Suprapubic skin (tissue), 4 donors: ENCODE measurements around the gene INF2.

Experiments used
- POLR2A ChIP-seq, 2 donors: fragments of 450-650 bp; IDR thresholded peaks; one replicate each; pipeline ENCODE4 v1.6.1; 2017; ENCODE audit warnings: antibody characterized with exemption in 2 of 2, mild to moderate bottlenecking in 2 of 2, moderate library complexity in 2 of 2
- POLR2AphosphoS5 ChIP-seq, 3 donors: sonication (generic); formaldehyde crosslinking; IDR thresholded peaks; one replicate each; pipeline ENCODE4 v1.6.1; 2017; ENCODE audit warnings: antibody characterized with exemption in 3 of 3
- TF ChIP-seq, protein P1 (sequence below), 2 donors: fragments of 200-600 bp in 1 of 2; fragments of 450-650 bp in 1 of 2; sonication (generic) in 1 of 2; IDR thresholded peaks; one replicate each; pipeline ENCODE4 v1.5.1; 2016 to 2019; ENCODE audit warnings: antibody characterized with exemption in 2 of 2, mild to moderate bottlenecking in 1 of 2, moderate library complexity in 1 of 2

DNA sequence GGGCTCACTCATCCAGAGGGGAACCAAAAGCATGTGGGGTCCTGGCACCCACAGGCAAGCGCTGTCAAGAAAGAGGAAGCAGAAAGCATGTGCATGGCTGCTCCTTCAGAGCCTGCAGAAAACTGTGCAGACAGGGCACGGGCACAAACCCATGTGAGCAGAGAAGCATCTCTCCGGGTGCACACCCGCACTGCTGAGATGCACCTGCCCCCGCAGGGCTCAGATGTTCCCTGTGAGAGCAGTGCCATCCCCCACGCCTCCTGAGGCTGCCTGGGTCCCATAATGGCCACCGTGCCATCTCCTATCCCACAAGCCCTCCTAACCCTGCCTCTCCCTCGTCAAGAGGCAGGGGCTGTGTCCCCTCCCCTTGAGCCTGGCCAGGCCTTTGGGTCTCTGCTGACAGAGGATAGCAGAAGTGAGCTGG is 32.3 kb upstream of the INF2 start:
- TF ChIP-seq, protein P1, sequence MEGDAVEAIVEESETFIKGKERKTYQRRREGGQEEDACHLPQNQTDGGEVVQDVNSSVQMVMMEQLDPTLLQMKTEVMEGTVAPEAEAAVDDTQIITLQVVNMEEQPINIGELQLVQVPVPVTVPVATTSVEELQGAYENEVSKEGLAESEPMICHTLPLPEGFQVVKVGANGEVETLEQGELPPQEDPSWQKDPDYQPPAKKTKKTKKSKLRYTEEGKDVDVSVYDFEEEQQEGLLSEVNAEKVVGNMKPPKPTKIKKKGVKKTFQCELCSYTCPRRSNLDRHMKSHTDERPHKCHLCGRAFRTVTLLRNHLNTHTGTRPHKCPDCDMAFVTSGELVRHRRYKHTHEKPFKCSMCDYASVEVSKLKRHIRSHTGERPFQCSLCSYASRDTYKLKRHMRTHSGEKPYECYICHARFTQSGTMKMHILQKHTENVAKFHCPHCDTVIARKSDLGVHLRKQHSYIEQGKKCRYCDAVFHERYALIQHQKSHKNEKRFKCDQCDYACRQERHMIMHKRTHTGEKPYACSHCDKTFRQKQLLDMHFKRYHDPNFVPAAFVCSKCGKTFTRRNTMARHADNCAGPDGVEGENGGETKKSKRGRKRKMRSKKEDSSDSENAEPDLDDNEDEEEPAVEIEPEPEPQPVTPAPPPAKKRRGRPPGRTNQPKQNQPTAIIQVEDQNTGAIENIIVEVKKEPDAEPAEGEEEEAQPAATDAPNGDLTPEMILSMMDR (IDR thresholded peaks at IDR 0.05) = no peak
- TF ChIP-seq POLR2AphosphoS5 (IDR thresholded peaks at IDR 0.05) (no peak), POLR2A (IDR thresholded peaks at IDR 0.05) (no peak)
